COLO668 (cell line): ENCODE data around the gene TAOK3.
"Not testable (repeated sequence)": the region's sequence is repeated elsewhere in the genome, so short reads cannot be mapped to it uniquely, and the experiment has no call there.

ENCODE experiments used
- DNase-seq: peaks from one replicate; lab custom pipeline; 2025; ENCODE audit not compliant: unreplicated experiment; lab: John Stamatoyannopoulos, UW

Gene TAOK3

DNA sequence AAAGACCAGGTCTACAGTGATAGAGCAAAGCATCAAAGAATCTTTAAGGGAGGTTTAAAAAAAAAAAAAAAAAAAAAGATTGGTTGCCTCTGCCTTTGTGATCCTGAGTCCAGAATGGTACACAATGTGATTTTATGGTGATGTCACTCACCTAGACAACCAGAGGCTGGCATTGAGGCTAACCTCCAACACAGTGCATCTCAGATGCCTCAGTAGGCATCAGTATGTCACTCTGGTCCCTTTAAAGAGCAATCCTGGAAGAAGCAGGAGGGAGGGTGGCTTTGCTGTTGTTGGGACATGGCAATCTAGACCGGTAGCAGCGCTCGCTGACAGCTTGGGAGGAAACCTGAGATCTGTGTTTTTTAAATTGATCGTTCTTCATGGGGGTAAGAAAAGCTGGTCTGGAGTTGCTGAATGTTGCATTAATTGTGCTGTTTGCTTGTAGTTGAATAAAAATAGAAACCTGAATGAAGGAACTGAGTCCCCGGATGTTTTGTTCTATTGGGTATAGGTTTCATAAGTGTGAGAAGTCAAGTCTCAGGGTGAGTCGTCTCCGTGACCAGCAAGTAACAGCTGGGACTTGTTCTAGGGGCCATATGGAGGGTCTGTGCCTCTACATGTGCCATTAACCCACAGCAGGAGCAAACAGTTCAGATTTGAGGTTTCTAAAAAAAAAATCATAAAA, 227.5 kb downstream of the TAOK3 start:
- DNase-seq, result no peak

DNA sequence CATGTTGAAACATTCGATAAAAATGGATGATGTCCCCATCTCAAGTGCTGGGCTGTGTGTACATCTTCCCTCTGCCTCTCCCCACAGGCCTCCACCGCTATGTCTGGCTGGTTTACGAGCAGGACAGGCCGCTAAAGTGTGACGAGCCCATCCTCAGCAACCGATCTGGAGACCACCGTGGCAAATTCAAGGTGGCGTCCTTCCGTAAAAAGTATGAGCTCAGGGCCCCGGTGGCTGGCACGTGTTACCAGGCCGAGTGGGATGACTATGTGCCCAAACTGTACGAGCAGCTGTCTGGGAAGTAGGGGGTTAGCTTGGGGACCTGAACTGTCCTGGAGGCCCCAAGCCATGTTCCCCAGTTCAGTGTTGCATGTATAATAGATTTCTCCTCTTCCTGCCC, 228.2 kb downstream of the TAOK3 start:
- DNase-seq, result no peak

DNA sequence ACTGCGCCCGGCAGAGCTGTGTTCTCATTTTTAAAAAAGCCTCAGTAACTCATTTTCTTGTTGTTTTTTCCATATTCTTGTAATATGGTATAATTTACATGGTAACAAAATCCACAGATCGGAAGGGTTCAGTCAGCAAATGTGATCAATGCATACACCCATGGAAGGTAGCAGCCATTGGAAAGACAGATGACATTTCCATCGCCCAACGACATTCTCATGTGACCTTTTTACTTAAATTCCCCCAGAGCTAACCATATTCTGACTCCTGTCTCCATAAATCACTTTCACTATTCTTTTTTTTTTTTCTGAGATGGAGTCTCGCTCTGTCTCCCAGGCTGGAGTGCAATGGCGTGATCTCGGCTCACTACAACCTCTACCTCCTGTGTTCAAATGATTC, 231.9 kb downstream of the TAOK3 start:
- no peak for DNase-seq

DNA sequence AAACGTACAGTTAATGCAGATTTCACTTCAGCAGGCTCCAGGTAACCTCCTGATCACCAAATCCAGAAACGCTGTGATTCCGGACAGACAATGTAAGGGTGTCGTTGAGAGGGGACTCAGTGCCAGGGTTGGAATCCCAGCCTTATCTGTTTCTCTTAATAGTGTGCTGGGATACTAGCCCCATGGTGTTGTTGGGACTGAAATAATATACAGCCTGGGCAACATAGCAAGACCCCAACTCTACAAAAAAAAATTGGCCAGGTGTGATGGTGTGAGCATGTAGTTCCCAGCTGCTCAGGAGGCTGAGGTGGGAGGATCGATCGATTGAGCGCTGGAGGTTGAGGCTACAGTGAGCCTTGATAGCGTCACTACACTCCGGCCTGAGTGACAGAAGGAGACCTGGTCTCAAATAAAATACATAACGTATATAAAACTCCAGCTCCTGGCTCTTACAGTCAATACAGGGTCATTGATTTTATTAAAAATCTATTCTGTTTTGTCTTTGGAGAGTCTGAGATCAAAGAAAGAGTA, 235.5 kb downstream of the TAOK3 start:
- no peak for DNase-seq

DNA sequence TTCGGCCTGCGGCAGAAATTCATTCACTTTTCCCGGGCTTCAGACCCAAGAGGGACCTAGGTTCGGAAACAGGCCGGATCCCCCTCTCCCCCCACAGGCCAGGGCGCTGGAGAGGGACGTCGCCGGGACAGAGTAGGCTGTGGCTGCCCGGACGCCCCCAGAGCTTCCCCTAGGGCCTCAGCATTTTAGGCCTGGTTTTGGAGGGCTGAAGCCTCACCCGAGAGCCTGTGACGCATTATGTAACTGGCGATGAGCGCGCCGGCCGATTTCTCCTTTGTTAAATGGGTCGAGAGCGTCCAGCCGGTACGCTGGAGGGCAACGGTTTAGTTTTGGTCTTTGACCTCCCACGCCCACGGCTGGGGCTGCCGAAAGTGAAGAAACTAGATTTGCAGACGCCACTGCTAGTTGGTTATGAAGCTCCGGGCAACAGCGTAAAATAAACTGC, 236.1 kb downstream of the TAOK3 start:
- peak; percentile 42 for DNase-seq

DNA sequence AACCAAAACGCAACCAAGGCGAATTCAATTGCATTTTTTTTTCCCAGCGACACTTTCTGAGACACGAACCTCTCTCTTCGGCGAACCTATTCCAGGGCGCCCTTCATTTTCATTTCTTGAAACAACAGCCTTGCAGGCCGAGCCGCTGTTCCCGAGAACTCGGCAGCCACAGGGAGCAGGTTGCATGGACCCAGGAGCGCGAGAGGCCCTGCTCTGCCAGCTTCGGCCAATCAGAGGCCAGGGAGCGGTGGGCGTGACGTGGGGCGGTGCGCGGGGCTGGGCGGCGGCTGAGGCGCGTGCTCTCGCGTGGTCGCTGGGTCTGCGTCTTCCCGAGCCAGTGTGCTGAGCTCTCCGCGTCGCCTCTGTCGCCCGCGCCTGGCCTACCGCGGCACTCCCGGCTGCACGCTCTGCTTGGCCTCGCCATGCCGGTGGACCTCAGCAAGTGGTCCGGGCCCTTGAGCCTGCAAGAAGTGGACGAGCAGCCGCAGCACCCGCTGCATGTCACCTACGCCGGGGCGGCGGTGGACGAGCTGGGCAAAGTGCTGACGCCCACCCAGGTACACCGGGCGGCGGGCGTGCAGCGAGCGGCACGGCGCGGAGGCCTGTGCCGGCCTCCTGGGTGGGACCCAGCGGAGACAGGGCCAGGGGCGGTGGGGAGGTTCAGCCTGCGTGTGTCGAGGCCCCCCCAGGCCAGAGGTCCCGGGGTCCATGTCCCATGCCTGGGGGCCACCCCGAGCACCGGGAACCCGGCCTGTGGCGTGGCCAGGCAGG, 236.7 kb downstream of the TAOK3 start, which contains the start of gene PEBP1:
PEBP1 (plus strand) TSS at position 337 of the 771 bp plus-strand sequence; CDS start at position 423, 86 bp downstream.
- peak; percentile 96 for DNase-seq

DNA sequence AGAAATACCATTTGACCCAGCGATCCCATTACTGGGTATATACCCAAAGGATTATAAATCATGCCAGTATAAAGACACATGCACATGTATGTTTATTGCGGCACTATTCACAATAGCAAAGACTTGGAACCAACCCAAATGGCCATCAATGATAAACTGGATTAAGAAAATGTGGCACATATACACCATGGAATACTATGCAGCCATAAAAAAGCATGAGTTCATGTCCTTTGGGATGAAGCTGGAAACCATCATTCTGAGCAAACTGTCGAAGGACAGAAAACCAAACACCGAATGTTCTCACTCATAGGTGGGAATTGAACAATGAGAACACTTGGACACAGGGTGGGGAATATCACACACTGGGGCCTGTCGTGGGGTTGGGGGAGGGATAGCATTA, 243.3 kb downstream of the TAOK3 start:
- DNase-seq, result not testable (repeated sequence)

DNA sequence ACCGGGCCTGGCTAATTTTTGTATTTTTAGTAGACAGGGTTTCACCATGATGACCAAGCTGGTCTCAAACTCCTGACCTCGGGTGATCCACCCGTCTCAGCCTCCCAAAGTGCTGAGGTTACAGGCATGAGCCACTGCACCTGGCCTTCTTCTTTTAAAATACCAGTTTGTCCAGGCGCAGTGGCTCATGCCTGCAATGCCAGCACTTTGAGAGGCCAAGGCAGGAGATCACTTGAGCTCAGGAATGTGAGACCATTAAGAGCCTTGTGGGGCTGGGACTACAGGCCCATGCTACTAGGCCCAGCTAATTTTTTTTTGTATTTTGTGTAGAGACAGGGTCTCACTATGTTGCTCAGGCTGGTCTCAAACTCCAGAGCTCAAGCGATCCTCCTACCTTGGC, 244.8 kb downstream of the TAOK3 start:
- no peak for DNase-seq

DNA sequence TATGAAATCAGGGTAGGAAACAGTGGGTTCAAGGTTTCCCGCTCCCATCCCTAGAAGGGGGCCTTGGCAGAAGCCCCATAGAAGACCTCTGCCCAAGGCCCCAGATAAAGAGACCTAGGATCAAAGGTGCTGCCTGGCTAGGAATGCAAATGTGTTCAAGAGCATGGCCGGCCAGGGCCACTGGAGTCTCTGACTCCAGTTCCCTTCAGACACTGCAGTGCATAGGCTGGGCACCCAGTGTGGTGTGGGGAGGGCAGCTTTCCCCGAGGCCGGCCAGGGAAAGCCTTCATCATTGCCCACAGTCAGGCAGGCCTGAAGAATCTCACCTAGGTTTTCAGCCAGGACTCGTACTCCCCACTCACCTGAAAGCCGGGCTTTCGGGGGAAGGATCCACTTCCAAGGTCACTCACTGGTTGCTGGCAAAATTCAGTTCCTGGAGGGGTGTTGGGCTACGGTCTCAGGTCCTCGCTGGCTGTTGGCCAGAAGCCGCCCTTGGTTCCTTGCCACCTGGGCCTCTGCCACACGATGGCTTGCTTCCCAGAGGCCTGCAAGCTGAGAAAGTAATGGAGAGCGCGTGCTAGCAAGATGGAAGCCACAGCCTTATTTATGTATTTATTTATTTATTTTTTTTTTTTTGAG, 246.5 kb downstream of the TAOK3 start:
- DNase-seq, result no peak

DNA sequence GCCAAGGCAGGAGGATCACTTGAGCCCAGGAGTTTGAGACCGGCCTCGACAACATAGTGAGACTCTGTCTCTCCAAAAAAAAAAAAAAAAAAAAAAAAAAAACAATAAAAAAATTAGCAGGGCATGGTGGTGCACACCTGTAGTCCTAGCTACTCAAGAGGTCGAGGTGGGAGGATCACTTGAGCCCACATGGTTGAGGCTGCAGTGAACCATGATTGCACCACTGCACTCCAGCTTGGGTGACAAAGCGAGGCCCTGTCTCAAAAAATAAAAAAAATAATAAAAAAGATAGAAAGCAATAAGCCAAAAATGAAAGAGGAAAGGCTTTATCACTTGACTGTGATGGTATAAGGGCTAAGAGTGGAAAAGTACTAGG, 247.0 kb downstream of the TAOK3 start:
- no peak for DNase-seq

DNA sequence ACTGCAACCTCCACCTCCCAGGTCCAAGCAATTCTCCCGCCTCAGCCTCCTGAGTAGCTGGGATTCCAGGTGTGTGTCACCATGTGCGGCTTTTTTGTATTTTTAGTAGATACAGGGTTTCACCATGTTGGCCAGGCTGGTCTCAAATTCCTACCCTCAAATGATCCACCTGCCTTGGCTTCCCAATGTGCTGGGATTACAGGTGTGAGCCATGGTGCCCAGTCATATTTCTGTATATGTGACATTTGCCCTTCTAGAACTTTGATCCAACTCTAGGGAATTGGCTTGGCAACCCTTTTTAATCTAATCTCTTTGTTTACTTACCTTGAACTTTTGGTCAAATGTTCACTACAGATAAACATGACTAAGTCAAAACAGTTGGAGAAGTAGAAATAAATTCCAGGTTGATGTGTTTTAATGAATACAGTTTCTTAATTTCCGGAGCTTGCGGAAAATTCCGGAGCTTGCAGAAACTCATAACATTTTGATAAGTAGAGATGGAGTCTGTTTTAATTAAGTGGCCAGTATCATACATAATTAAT, 248.3 kb downstream of the TAOK3 start:
- DNase-seq, result no peak

DNA sequence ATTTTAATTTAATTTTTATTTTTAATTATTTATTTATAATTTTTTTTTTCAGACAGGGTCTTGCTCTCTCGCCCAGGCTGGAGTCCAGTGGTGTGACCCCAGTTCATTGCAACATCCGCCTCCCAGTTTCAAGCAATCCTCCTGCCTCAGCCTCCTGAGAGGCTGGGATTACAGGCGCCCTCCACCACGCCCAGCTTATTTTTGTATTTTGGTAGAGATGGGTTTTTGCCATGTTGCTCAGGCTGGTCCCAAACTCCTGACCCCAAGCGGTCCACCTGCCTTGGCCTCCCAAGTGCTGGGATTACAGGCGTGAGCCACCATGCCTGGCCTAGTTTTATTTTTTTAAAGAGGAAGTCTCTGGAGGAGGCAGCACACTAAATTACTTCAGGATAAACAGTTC, 250.4 kb downstream of the TAOK3 start:
- DNase-seq, result no peak

DNA sequence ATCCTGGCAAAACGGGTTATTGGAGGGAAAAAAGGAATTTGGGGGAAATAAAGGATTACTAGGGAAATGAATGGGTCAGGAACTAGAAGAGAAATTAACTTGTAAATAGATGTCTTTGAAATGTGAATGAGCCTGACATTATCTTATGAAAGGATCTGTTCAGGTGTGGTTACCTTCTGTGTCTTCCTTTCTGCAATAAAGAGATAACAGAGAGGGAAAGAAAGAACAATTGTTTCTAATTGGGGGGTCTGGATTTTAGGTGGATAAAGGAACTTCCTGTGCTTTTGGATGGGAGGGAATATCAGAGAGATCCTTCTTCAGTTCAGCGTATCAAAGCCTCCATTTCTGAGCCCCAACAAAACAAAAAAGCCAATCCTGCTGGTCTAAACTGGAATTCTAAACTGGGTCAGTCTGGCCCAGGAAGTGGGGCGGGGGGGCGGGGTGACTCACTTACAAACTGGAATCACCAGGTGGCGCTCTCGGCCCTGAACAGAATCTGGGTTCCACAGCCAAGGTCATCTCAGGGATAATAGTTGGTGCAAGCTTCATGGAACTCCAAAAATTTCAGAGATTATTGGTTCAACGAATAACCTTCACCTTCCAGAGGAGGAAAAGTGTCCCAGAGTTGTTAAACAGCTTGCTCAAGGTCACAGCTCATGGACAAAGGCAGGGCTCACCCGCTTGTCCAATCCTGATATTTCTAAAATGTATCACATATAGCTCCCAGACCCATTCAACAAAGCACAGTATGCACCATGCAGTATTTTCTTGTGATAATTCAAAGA, 251.9 kb downstream of the TAOK3 start:
- DNase-seq, result peak; percentile 84

DNA sequence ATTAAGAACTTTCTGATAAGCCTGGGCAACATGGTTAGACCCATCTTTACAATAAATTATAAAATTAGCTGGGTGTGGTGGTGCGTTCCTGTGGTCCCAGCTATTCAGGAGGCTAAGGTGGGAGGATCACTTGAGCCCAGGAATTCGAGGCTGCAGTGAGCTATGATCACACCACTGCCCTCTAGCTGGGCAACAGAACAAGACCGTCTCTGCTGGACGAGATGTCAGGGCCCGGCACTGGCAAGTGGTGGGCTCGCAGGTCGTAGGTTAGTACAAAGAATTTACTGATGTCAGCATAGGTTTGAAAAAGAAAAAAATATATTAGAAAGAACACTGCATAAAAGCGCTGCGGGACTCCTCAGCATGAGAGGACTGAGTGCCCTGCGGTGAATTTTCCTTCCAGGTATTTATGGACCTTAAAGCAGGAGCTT, 253.2 kb downstream of the TAOK3 start:
- DNase-seq, result no peak

DNA sequence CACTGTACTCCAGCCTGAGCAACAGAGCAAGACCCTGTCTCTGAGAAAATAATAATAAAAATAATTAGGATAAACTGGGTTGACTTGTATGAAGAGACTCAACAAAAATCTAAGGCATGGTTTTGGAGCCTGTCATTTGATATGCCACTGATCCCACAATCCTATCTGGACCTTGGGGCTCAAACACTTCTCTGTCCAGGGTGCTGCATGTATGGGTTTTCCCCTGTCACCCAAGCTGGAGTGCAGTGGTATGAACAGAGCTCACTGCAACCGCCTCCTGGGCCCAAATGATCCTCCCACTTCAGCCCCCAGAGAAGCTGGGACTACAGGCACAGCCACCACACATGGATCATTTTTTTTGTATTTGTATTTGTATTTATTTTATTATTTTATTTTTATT, 263.6 kb downstream of the TAOK3 start:
- no peak for DNase-seq

DNA sequence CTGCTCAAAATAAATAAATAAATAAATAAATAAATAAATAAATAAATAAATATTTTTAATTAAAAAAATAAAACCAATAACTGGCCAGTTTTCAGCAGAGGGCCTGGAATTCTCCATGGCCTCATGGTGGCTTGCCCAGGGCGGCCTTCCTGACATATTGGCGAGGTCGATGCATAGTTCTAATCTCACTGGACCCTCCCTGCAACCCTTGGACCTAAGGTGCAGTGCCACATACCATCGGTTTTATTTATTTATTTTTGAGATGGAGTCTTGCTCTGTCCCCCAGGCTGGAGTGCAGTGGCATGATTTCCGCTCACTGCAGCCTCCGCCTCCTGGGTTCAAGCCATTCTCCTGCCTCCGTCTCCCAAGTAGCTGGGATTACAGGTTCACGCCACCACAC, 265.0 kb downstream of the TAOK3 start:
- no peak for DNase-seq

DNA sequence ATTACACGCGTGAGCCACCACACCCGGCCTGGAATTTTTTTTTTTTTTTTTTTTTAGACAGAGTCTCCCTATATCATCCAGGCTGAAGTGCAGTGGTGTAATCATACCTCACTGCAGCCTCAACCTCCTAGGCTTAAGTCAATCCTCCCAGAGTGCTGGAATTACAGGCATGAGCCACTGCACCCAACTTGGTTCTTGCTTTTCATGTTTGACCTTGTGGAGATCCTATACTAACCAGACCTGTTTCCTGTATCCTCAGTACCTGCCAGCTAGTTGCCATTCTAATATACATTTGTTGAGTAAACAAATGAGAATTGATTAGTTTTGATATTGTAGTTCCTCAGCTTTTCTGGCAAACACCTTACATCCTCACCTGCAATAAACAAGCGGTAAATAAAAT, 265.7 kb downstream of the TAOK3 start:
- no peak for DNase-seq

DNA sequence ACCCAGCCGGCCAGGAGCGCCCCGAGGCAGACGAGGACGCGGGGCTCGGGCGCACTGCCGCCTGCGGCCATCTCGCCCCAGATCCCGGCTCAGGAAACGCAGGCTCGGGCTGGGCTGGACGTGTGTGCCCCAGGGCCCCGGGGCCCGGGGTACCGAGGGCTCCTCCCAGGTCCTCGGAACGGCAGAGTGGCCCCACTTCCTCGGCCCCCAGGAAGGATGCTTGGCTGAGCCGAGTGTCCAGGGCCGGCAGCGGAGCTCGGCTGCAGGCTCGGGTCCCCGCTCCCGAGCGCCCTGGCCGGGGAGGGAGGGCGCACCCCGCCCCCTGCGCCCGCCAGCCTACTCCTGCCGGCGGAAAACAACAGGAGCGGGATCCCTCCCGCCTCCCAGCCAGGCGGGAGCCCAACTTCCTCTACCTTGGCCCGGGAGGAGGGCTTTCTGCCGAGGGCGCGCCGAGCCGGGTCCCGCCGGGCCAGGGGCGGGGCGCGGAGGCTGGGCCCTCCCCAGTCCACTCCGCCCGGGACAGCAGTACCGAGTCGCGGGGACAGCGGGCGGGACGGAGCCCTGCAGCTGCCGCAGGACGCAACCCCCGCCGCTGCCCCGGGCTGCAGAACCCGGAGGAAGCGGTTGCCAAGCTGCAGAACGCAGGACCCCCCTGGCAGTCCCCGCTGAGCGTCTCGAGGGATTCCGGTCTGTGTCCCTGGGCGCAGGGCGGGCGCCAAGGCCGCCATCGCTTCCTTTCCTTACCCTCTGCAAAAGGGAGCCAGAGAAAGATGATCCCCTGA, 268.9 kb downstream of the TAOK3 start, which contains the start of gene VSIG10:
VSIG10 (minus strand) TSS at position 411 of the 782 bp plus-strand sequence; CDS start at position 71, 340 bp downstream.
- peak; percentile 84 for DNase-seq

DNA sequence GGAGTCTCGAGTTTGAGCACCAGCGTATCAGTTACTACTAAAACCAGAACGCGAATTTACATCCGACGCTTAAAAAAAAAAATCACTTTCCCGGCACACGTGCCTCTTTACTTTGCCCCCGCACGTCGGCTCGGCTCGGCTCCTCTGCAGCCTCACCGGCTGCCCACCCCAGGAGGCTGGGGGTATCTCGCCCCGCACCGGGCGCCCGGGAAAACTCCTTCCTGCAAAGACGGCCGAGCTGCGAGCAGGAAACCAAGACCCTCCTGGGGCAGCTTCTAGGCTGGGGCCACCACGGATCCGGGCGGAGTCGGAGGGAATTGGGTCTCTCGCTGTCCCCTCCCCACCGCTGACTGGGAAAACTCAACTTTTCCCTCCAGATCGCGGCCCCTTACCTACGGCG, 269.5 kb downstream of the TAOK3 start:
- peak; percentile 61 for DNase-seq

DNA sequence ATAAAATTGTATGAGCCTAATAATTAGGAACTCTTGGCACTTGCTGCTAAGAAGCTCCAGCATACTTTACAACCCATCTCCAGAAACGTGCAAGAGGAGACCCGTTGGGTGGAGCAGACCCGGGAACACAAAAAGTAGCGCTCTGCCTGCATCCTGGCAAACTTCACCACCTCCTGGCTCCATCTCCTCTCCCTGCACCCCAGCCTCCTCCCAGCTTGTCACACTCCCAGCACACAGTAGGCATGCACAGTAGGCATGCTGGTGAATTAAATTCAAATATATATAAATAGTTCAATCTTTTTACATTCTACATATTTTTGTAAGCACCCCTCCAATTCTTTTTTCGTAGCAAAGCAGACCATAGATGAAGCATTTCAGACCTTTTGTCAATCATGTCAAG, 270.1 kb downstream of the TAOK3 start:
- DNase-seq, result peak; percentile 7
